ENCODE data around the gene GNAT2.
A peak's percentile ranks its signal among the peaks of the same experiment; 100 is the strongest.

The GNAT2 gene

DNA sequence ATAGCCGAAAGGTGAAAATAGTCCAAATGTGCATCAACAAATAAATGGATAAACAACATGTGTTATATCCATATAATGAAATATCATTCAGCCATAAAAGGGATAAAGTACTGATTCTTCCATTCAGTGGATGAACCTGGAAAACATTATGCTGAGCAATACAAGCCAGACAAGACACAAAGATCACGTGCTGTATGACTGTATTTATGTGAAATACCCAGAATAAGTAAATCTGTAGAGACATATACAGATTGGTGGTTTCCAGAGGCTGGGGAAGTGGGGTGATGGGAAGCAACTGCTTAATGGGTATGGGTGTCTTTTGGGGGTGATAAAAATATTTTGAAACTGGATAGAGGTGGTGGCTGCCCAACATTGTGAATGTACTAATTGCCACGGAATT lies 23.2 kb upstream of the GNAT2 start:
- no peak for DNase-seq (ENCODE audit: low read depth)
- H3K4me3 ChIP-seq (ENCODE audit: low read depth, low read length) = no peak overlapping the region
- TF ChIP-seq, protein P1, sequence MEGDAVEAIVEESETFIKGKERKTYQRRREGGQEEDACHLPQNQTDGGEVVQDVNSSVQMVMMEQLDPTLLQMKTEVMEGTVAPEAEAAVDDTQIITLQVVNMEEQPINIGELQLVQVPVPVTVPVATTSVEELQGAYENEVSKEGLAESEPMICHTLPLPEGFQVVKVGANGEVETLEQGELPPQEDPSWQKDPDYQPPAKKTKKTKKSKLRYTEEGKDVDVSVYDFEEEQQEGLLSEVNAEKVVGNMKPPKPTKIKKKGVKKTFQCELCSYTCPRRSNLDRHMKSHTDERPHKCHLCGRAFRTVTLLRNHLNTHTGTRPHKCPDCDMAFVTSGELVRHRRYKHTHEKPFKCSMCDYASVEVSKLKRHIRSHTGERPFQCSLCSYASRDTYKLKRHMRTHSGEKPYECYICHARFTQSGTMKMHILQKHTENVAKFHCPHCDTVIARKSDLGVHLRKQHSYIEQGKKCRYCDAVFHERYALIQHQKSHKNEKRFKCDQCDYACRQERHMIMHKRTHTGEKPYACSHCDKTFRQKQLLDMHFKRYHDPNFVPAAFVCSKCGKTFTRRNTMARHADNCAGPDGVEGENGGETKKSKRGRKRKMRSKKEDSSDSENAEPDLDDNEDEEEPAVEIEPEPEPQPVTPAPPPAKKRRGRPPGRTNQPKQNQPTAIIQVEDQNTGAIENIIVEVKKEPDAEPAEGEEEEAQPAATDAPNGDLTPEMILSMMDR (IDR thresholded peaks at IDR 0.05; ENCODE audit: insufficient read depth, low read depth, low read length, missing control alignments) = no peak

DNA sequence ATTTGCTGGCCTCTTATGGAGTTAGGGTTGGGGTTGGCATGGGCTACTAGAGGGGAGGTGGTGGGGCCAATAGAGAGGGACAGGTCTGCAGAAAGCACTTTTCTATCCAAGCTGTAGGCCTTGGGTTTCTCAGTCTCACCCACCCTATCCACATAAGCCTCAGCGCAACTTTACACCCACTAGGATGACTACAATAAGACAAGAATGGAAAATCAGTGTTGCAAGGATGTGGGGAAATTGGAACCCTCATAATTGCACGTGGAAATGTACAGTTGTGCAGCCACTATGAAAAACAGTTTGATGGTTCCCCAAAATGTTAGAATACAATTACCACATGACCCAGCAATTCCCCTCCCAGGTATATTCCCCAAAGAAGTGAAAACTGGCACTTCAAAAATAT lies 22.4 kb upstream of the GNAT2 start:
- TF ChIP-seq, protein P1 (IDR thresholded peaks at IDR 0.05; ENCODE audit: insufficient read depth, low read depth, low read length, missing control alignments) = no peak
- H3K4me3 ChIP-seq (ENCODE audit: low read depth, low read length) = no peak overlapping the region
- no peak for DNase-seq (ENCODE audit: low read depth)

DNA sequence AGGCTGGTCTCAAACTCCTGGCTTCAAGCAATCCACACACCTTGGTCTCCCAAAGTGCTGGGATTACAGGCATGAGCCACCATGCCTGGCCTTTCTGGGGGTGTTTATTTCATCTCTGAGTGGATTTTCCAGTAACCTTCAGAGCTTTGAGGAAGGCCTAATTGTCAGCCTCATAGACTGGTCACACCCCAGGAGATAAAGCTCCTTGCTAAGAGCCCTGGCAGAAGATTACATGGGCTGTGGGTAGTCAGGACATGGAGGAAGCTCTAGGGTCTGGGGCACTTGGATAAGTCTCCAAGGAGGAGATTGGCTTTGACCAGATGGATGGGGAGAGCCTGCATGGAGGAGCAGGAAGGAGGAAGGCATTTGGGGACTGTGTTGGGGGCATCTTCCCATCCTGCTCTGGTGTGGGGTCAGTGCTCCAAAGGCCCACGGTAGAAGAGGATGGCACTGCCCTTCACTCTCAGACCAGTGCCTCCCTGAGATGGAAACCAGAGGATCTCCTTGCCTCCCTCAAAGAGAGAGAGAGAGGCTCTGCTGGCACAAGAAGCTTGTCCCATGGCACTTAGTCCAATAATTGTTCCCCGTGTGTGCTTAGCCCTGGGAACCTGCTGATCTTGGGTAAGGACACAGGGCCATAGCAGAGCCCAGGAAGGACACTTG lies 21.8 kb upstream of the GNAT2 start:
- DNase-seq (ENCODE audit: low read depth) = no peak
- H3K4me3 ChIP-seq (ENCODE audit: low read depth, low read length) = no peak overlapping the region
- TF ChIP-seq, protein P1 (IDR thresholded peaks at IDR 0.05; ENCODE audit: insufficient read depth, low read depth, low read length, missing control alignments) = no peak

DNA sequence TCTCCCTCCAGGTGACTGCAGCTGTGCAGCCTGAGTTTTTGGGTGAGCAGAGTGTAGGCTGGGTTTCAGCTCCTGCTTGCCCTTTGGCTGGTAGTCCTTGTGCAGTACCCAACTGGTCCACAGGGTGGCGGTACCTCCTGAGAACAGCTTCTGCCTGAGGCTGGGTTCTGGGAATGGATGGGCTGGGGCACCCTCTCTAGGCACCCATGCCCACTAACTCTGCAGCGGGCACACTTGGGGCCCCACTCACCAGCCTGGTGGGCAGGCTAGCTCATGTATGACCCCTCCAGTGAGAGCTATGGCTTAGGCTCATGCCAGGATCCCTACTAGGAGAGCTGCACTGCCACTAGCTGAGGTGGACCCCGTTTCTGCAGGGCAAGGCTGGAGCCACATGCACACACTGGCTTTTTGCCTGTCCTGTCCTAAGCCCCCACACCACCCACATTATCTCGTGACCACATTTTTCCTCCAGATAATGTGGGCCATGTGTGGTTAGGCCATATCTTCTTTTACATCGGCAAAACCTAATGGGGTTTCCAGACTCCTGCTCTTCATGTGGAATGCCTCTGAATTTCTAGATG lies 21.0 kb upstream of the GNAT2 start:
- TF ChIP-seq, protein P1 (IDR thresholded peaks at IDR 0.05; ENCODE audit: insufficient read depth, low read depth, low read length, missing control alignments) = peak; percentile 97
- H3K4me3 ChIP-seq (ENCODE audit: low read depth, low read length) = no peak overlapping the region
- peak; percentile 84 for DNase-seq (ENCODE audit: low read depth)

DNA sequence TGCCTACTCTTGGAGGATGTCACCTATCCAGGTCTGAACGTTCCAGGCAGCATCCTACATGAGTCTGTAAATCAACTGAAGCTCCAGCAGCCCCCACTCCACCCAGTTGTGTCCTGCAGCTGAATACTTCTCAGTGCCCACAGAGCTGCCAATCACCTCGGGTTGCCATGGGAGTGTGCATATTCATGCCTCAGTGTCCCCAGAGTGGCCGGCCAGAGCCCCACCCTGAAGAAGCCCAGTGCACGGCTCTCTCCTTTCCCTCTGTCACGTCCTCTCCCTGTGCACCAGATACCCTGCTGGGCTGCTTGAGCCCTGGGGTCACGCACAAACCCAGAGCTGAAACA lies 20.4 kb upstream of the GNAT2 start:
- TF ChIP-seq, protein P1 (IDR thresholded peaks at IDR 0.05; ENCODE audit: insufficient read depth, low read depth, low read length, missing control alignments) = no peak
- no peak for DNase-seq (ENCODE audit: low read depth)
- H3K4me3 ChIP-seq (ENCODE audit: low read depth, low read length) = no peak overlapping the region

DNA sequence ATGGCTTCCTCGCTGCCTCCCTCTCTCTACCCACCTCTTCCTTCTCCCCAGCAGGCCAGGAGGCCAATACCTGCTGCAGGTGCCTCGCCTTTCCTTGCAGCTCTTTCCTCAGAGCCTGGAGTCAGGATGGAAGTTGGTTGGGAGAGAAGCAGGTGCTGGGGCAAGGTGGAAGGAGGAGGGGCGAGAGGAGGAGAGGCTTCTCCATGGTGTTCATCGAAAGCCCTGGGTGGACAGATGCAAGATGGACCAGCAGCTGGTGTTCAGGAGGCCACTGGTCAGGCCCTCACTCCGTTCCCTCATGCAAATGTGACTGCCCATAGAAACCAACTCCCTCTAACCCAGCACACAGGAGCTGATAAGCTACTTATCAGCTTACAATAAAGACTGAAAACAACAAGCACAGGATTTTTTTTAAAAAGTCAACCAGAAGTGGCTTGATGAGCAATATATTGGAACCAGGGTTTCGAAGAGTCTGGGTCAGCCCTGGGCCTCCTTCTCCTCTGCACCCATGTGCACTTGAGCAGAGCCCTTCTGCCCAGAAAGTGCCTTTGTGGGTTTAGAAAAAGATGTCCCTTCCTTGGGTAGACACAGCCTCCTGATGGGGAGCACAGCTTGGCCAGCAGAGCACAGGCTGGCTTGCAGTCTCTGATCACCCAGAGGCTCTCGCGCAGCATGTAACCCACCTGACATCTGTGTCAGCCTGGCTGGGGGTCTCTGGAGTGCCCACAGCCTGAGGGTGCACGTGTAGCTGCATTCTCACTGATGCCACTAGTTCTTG lies 19.8 kb upstream of the GNAT2 start:
- DNase-seq (ENCODE audit: low read depth) = no peak
- TF ChIP-seq, protein P1 (IDR thresholded peaks at IDR 0.05; ENCODE audit: insufficient read depth, low read depth, low read length, missing control alignments) = no peak
- H3K4me3 ChIP-seq (ENCODE audit: low read depth, low read length) = no peak overlapping the region

Data from GM12865 (cell line).